ENCODE results near the gene SPNS1.
"Not testable (repeated sequence)": the region's sequence is repeated elsewhere in the genome, so short reads cannot be mapped to it uniquely, and the experiment has no call there.

The SPNS1 gene

GRCh38 chr16:28932339-28933141 is 42.0 kb upstream of the SPNS1 start:
- TF ChIP-seq CTCF (conservative IDR thresholded peaks at IDR 0.05), result no peak
- no peak overlapping the region for H3K27ac ChIP-seq

- TF ChIP-seq CTCF (conservative IDR thresholded peaks at IDR 0.05), result no peak
- no peak overlapping the region for H3K27ac ChIP-seq
Observed at GRCh38 chr16:28933171-28933570, 41.4 kb upstream of the SPNS1 start.

GRCh38 chr16:28935346-28935745 is 39.2 kb upstream of the SPNS1 start:
- no peak overlapping the region for H3K27ac ChIP-seq
- no peak for TF ChIP-seq CTCF (conservative IDR thresholded peaks at IDR 0.05)

- TF ChIP-seq CTCF (conservative IDR thresholded peaks at IDR 0.05), result no peak
- no peak overlapping the region for H3K27ac ChIP-seq
Observed at GRCh38 chr16:28935924-28936783, 38.4 kb upstream of the SPNS1 start.

- no peak for TF ChIP-seq CTCF (conservative IDR thresholded peaks at IDR 0.05)
Observed at GRCh38 chr16:28936784-28937155, 37.8 kb upstream of the SPNS1 start.

GRCh38 chr16:28937222-28937876 is 37.2 kb upstream of the SPNS1 start:
- TF ChIP-seq CTCF (conservative IDR thresholded peaks at IDR 0.05), result no peak
- H3K27ac ChIP-seq, result no peak overlapping the region

More at GRCh38 chr16:28936784-28937155, 37.8 kb upstream of the SPNS1 start:
- H3K27ac ChIP-seq, result no peak overlapping the region

GRCh38 chr16:28938721-28939120 is 35.9 kb upstream of the SPNS1 start:
- H3K27ac ChIP-seq, result no peak overlapping the region
- TF ChIP-seq CTCF (conservative IDR thresholded peaks at IDR 0.05), result no peak

- H3K27ac ChIP-seq, result not testable (repeated sequence)
Observed at GRCh38 chr16:28939825-28940224, 34.8 kb upstream of the SPNS1 start.
